Measurements from ENCODE around the gene ZMYND8. TPM values are rescaled to one million over a fixed set of nuclear protein-coding genes. Genes with fewer than 3 reads are reported as not detected.

ZMYND8 gene
- total and polyA plus RNA-seq, 3 donors from 2014 or later: 30.4 to 102 (median 87.2) TPM

DNA sequence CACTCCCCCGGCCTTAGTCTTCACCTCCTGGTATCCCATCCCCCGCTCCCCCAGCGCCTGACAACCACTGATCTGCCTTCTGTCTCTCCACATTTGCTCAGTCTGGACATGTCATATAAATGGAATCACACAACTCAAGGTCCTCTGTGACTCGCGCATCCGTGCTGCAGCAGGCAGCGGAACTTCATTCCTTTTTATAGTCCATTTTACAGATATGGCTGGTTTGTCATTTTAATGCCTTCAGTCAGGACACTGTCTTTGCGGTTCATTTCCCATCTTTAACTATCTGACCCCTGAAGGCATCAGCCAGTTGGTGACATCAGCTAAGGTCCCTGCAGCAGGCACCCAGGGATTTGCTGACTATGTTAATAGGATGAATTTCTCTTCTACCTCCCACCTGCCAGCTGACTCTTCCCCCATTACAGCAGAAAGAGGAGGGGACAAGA is 125.7 kb downstream of the ZMYND8 start:
- Histone ChIP-seq H3K4me3 (no peak overlapping the region), H3K27ac (no peak overlapping the region), H3K4me1 (no peaks in the 10 kb centered on the region), H3K9me3 (no peaks in the 10 kb centered on the region), H3K36me3 (ENCODE audit: low read depth, missing control alignments) (no peaks in the 10 kb centered on the region), H3K27me3 (no peaks in the 10 kb centered on the region)
- intact Hi-C loops (cut with DNase I; ENCODE audit: low total_unique reads): no loop called here
- DNase-seq: no peak
- WGBS, 2 donors: 90 to 95% methylated on average over 8 of the region's 8 CpGs
- TF ChIP-seq, protein P1, sequence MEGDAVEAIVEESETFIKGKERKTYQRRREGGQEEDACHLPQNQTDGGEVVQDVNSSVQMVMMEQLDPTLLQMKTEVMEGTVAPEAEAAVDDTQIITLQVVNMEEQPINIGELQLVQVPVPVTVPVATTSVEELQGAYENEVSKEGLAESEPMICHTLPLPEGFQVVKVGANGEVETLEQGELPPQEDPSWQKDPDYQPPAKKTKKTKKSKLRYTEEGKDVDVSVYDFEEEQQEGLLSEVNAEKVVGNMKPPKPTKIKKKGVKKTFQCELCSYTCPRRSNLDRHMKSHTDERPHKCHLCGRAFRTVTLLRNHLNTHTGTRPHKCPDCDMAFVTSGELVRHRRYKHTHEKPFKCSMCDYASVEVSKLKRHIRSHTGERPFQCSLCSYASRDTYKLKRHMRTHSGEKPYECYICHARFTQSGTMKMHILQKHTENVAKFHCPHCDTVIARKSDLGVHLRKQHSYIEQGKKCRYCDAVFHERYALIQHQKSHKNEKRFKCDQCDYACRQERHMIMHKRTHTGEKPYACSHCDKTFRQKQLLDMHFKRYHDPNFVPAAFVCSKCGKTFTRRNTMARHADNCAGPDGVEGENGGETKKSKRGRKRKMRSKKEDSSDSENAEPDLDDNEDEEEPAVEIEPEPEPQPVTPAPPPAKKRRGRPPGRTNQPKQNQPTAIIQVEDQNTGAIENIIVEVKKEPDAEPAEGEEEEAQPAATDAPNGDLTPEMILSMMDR (IDR thresholded peaks at IDR 0.05): no peak
- TF ChIP-seq POLR2A (IDR thresholded peaks at IDR 0.05): no peak

DNA sequence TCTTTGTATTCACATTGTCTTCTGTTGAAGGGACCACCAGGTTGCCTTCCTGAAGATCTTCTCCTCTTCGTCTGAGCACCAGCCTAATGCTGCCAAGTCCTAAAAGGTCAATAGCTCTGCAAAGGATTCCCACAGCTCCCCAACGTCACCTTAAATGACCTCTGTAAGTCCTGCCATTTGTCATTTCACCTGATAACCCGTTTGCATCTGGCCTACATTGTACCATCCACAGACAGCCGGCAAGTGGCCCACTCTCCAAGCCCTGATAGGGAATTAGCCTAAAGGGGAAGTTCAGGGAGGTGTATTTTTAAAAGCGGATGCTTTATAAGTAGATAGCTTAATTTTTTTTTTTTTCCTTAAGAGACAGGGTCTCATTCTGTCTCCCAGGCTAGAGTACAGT is 127.8 kb downstream of the ZMYND8 start:
- no peak for TF ChIP-seq POLR2A (IDR thresholded peaks at IDR 0.05)
- TF ChIP-seq, protein P1 (IDR thresholded peaks at IDR 0.05): no peak
- Histone ChIP-seq H3K4me1 (no peaks in the 10 kb centered on the region), H3K4me3 (no peak overlapping the region), H3K27me3 (no peaks in the 10 kb centered on the region), H3K9me3 (no peaks in the 10 kb centered on the region), H3K27ac (no peak overlapping the region), H3K36me3 (ENCODE audit: low read depth, missing control alignments) (no peaks in the 10 kb centered on the region)
- WGBS, 2 donors: 74% methylated on average over 5 of the region's 5 CpGs
- intact Hi-C loops (cut with DNase I; ENCODE audit: low total_unique reads): no loop called here
- DNase-seq: no peak

DNA sequence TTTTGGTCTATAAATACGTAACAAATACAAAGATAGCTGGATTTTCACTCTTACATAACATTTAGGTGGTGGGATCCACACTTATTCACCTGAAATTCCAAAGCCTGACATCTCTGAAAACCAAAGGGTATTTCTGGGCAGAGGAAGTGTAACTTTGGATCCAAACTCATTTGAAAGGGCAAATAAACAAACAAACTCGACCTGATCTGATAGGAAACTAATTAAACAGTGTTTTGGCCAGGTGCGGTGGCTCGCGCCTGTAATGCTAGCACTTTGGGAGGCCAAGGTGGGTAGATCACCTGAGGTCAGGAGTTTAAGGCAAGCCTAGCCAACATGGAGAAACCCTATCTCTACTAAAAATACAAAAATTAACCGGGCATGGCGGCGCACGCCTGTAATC is 128.9 kb downstream of the ZMYND8 start:
- TF ChIP-seq, protein P1 (IDR thresholded peaks at IDR 0.05): no peak
- no peak for TF ChIP-seq POLR2A (IDR thresholded peaks at IDR 0.05)
- H3K36me3 ChIP-seq (ENCODE audit: low read depth, missing control alignments): no peaks in the 10 kb centered on the region

DNA sequence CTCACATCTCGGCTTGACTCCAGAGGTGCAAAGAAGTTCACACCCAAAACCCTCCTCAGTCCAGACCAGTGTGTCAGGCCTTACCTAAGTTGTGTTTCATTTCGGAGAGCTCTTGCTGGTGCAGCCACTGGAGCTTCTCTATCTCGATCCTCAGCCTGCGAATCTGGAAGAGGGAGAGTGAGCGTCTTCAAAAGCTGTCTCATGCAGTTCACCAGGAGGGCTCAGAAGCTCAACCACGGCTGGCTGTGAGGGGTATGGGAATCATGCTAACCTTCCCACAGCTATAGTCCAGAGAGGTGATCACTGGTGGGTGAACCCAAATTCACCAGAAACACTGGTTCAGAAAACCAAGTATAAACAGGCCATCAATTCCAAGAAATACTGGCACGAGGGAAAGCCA is 129.4 kb downstream of the ZMYND8 start:
- WGBS, 2 donors: 89 to 95% methylated on average over 7 of the region's 7 CpGs
- Histone ChIP-seq H3K4me3 (no peak overlapping the region), H3K36me3 (ENCODE audit: low read depth, missing control alignments) (no peaks in the 10 kb centered on the region), H3K9me3 (no peaks in the 10 kb centered on the region), H3K27ac (no peak overlapping the region), H3K27me3 (no peaks in the 10 kb centered on the region), H3K4me1 (no peaks in the 10 kb centered on the region)
- no peak for DNase-seq
- intact Hi-C loops (cut with DNase I; ENCODE audit: low total_unique reads): no loop called here
- TF ChIP-seq POLR2A (IDR thresholded peaks at IDR 0.05): no peak
- TF ChIP-seq, protein P1 (IDR thresholded peaks at IDR 0.05): no peak

More for the DNA sequence above, 128.9 kb downstream of the ZMYND8 start:
- DNase-seq: no peak
- Histone ChIP-seq H3K27ac (no peak overlapping the region), H3K4me1 (no peaks in the 10 kb centered on the region), H3K4me3 (no peak overlapping the region), H3K27me3 (no peaks in the 10 kb centered on the region), H3K9me3 (no peaks in the 10 kb centered on the region)
- intact Hi-C loops (cut with DNase I; ENCODE audit: low total_unique reads): no loop called here
- WGBS, 2 donors: 91 to 92% methylated on average over 9 of the region's 9 CpGs

DNA sequence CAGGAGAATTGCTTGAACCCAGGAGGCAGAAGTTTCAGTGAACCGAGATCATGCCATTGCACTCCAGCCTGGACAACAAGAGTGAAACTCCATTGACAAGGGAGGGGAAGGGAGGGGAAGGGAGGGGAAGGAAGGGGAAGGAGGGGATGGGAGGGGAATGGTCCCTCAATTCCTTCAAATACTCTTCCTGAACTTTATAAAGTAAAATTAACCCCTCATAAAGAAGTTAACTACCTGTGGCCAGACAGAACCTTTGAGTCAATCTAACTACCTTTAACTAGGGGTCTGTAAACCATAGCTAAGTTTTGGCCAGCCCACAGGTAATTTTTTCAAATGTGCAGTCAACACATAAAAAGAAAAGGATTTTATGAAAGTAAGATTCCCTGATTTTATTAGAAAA is 131.0 kb downstream of the ZMYND8 start:
- Histone ChIP-seq H3K27me3 (no peaks in the 10 kb centered on the region), H3K9me3 (no peaks in the 10 kb centered on the region), H3K36me3 (ENCODE audit: low read depth, missing control alignments) (no peaks in the 10 kb centered on the region), H3K27ac (no peak overlapping the region), H3K4me1 (no peaks in the 10 kb centered on the region), H3K4me3 (no peak overlapping the region)
- 100% methylated on average over 1 of the region's 1 CpG for WGBS, 2 donors
- intact Hi-C loops (cut with DNase I; ENCODE audit: low total_unique reads): no loop called here
- no peak for DNase-seq
- TF ChIP-seq POLR2A (IDR thresholded peaks at IDR 0.05): no peak
- TF ChIP-seq, protein P1 (IDR thresholded peaks at IDR 0.05): no peak

Measured in testis (tissue), 3 donors.